CD14-positive monocyte (primary cell): ENCODE measurements around the gene KIF2A. TPM values are rescaled to one million over a fixed set of nuclear protein-coding genes. Genes with fewer than 3 reads are reported as not detected.

ENCODE experiments used
- DNase-seq, 3 donors: peaks; one replicate each; pipeline ENCODE4 v3.0.0-alpha.2; 2011 to 2022
- H2AFZ ChIP-seq: 2 replicates; pipeline ENCODE4 v1.6.0; 2012; ENCODE audit warnings: mild to moderate bottlenecking, low read depth, low read length, inconsistent platforms; ENCODE audit not compliant: insufficient read depth, poor library complexity, severe bottlenecking
- H3K27ac ChIP-seq, 2 donors: 1 replicate in 1 of 2; 2 replicates in 1 of 2; pipeline ENCODE4 v1.5.1; 2012 to 2013; ENCODE audit warnings: low read length in 2 of 2, control low read depth in 1 of 2, inconsistent platforms in 1 of 2, low read depth in 1 of 2, mild to moderate bottlenecking in 1 of 2
- H3K27me3 ChIP-seq, 2 donors: one replicate each; pipeline versions ENCODE4 v1.6.0 to v1.6.1; 2011 to 2013; ENCODE audit warnings: low read length in 2 of 2; ENCODE audit not compliant: control insufficient read depth in 2 of 2, insufficient read depth in 2 of 2
- H3K36me3 ChIP-seq, 2 donors: replicated peaks in 1 of 2; 1 replicate in 1 of 2; 2 replicates in 1 of 2; pipeline versions ENCODE4 v1.5.1 to v1.6.1; 2012 to 2013; ENCODE audit warnings: low read length in 2 of 2, control low read depth in 1 of 2, inconsistent platforms in 1 of 2, mild to moderate bottlenecking in 1 of 2; ENCODE audit not compliant: insufficient read depth in 2 of 2, control insufficient read depth in 1 of 2
- H3K4me1 ChIP-seq, 2 donors: 1 replicate in 1 of 2; 2 replicates in 1 of 2; pipeline versions ENCODE4 v1.5.1 to v1.6.1; 2012 to 2013; ENCODE audit warnings: low read length in 2 of 2, control low read depth in 1 of 2, inconsistent platforms in 1 of 2, mild to moderate bottlenecking in 1 of 2, moderate library complexity in 1 of 2; ENCODE audit not compliant: insufficient read depth in 2 of 2, control insufficient read depth in 1 of 2
- H3K4me2 ChIP-seq: replicated peaks from 2 replicates; pipeline ENCODE3; 2012; ENCODE audit warnings: low read length, moderate library complexity, mild to moderate bottlenecking; ENCODE audit not compliant: poor library complexity, severe bottlenecking; ENCODE audit errors: extremely low read depth
- H3K4me3 ChIP-seq, 3 experiments: fragments of 200-600 bp in 1 of 3; sonication (generic) in 1 of 3; replicated peaks in 1 of 3; 1 replicate in 2 of 3; 2 replicates in 1 of 3; pipeline ENCODE4 v1.5.1; 2011 to 2013; ENCODE audit warnings: low read length in 3 of 3, mild to moderate bottlenecking in 3 of 3, control low read depth in 2 of 3, low read depth in 2 of 3, inconsistent platforms in 1 of 3, moderate library complexity in 1 of 3
- H3K79me2 ChIP-seq: 2 replicates; pipeline ENCODE4 v1.6.0; 2012; ENCODE audit warnings: mild to moderate bottlenecking, control low read depth, inconsistent platforms, low read length, moderate library complexity; ENCODE audit not compliant: insufficient read depth
- H3K9ac ChIP-seq: 2 replicates; pipeline ENCODE4 v1.6.0; 2017; ENCODE audit warnings: low read length, mild to moderate bottlenecking; ENCODE audit not compliant: insufficient read depth, poor library complexity, severe bottlenecking
- H3K9me3 ChIP-seq, 2 donors: replicated peaks in 1 of 2; 1 replicate in 1 of 2; 2 replicates in 1 of 2; pipeline versions ENCODE4 v1.5.1 to v1.6.1; 2012 to 2013; ENCODE audit warnings: low read length in 2 of 2, control low read depth in 1 of 2; ENCODE audit not compliant: control insufficient read depth in 1 of 2, insufficient read depth in 1 of 2
- H4K20me1 ChIP-seq: 2 replicates; pipeline ENCODE4 v1.6.0; 2012; ENCODE audit warnings: mild to moderate bottlenecking, low read length, control low read depth, moderate library complexity; ENCODE audit not compliant: insufficient read depth
- H3K27ac Mint-ChIP-seq, 7 donors: one replicate each; pipeline ENCODE4 v1.8.0; 2020; ENCODE audit warnings: mild to moderate bottlenecking in 7 of 7, mixed read lengths in 7 of 7, moderate library complexity in 6 of 7, inconsistent platforms in 2 of 7
- H3K27me3 Mint-ChIP-seq, 3 donors: one replicate each; pipeline ENCODE4 v1.8.0; 2021 to 2022; ENCODE audit warnings: low read depth in 3 of 3, mild to moderate bottlenecking in 3 of 3, mixed read lengths in 3 of 3, moderate library complexity in 3 of 3, inconsistent platforms in 1 of 3
- H3K36me3 Mint-ChIP-seq, 2 donors: one replicate each; pipeline ENCODE4 v1.8.0; 2020; ENCODE audit warnings: mixed read lengths in 2 of 2, inconsistent platforms in 1 of 2, mild to moderate bottlenecking in 1 of 2
- H3K4me1 Mint-ChIP-seq: one replicate; pipeline ENCODE4 v1.8.0; 2020; ENCODE audit warnings: mild to moderate bottlenecking, mixed read lengths
- H3K4me3 Mint-ChIP-seq, 2 donors: one replicate each; pipeline ENCODE4 v1.8.0; 2020; ENCODE audit warnings: mild to moderate bottlenecking in 2 of 2, mixed read lengths in 2 of 2, moderate library complexity in 1 of 2
- H3K9me3 Mint-ChIP-seq, 7 donors: one replicate each; pipeline ENCODE4 v1.8.0; 2020 to 2022; ENCODE audit warnings: mixed read lengths in 7 of 7, mild to moderate bottlenecking in 6 of 7, moderate library complexity in 6 of 7, inconsistent platforms in 2 of 7
- WGBS: methylation state at CpG from one replicate; pipeline ENCODE4 v1.1.5; 2013; ENCODE audit warnings: missing lambda C conversion rate; ENCODE audit not compliant: insufficient coverage; 5-methylcytosine and 5-hydroxymethylcytosine counted together
- intact Hi-C, 2 donors: fragments of 100-400 bp; cut with micrococcal nuclease; formaldehyde crosslinking; loops; one replicate each; pipeline versions ENCODE4 v1.15.0 to v1.15.1; 2023
- polyA plus RNA-seq, 3 donors: library from polyadenylated mRNA; depleted of rRNA in 1 of 3; unstranded in 2 of 3; stranded (reverse) in 1 of 3; fragments of 300-500 nt in 2 of 3; fragments of >200 nt in 1 of 3; fragmentation: Illumina TruSeq in 2 of 3; gene quantifications; 1 replicate in 2 of 3; 2 replicates in 1 of 3; pipeline ENCODE4 v1.2.3, GENCODE V29; 2012 to 2021
- TF ChIP-seq, protein P1 (sequence below): fragments of 200-600 bp; IDR thresholded peaks from one replicate; pipeline ENCODE4 v1.8.0; 2022; ENCODE audit warnings: antibody characterized with exemption, mild to moderate bottlenecking

KIF2A gene
- polyA plus RNA-seq, 3 donors, result 9.7 to 24.6 (median 21.7) TPM

DNA sequence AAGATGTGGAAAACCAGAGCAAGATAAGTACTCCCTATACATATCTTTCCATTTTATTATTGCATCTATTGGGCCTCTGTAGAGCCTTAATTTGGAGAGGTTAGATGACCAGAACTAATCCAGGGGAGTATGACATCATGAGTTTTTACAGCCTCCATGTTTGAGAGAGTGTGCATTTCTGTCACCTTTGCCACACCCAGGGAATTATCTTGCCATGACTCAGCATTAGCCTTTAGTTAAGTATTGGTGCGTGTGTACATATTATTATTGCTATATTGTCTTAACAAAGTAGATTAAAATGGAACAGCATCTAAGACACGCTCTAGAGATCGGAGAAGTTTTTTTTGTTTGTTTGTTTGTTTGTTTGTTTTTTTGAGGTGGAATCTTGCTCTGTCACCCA lies 70.1 kb downstream of the KIF2A start:
- intact Hi-C loops, result no loop called here
- Histone ChIP-seq H3K4me1 (no peaks in the 10 kb centered on the region), H3K9me3 (no peaks in the 10 kb centered on the region), H3K27me3 (no peaks in the 10 kb centered on the region), H3K36me3 (peaks cover 70 to 85% of the 10 kb centered on the region in 2 donors), H4K20me1 (no peaks in the 10 kb centered on the region), H3K79me2 (no peaks in the 10 kb centered on the region), H2AFZ (no peak overlapping the region), H3K27ac (no peak overlapping the region), H3K4me2 (no peak overlapping the region), H3K4me3 (no peak overlapping the region), H3K9ac (no peak overlapping the region)
- TF ChIP-seq, protein P1, sequence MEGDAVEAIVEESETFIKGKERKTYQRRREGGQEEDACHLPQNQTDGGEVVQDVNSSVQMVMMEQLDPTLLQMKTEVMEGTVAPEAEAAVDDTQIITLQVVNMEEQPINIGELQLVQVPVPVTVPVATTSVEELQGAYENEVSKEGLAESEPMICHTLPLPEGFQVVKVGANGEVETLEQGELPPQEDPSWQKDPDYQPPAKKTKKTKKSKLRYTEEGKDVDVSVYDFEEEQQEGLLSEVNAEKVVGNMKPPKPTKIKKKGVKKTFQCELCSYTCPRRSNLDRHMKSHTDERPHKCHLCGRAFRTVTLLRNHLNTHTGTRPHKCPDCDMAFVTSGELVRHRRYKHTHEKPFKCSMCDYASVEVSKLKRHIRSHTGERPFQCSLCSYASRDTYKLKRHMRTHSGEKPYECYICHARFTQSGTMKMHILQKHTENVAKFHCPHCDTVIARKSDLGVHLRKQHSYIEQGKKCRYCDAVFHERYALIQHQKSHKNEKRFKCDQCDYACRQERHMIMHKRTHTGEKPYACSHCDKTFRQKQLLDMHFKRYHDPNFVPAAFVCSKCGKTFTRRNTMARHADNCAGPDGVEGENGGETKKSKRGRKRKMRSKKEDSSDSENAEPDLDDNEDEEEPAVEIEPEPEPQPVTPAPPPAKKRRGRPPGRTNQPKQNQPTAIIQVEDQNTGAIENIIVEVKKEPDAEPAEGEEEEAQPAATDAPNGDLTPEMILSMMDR, result no peak
- no CpG with 5 or more reads among the region's 3 CpGs for WGBS
- Mint-ChIP-seq H3K27me3 (no peaks in the 10 kb centered on the region), H3K36me3 (peaks cover 55 to 61% of the 10 kb centered on the region in 2 donors), H3K9me3 (no peaks in the 10 kb centered on the region), H3K4me1 (no peaks in the 10 kb centered on the region), H3K27ac (peak overlapping the region in 1 of 7 donors; percentile 41), H3K4me3 (no peak overlapping the region)
- no peak for DNase-seq

GRCh38 chr5:62385131-62385530 lies 79.1 kb downstream of the KIF2A start:
- Mint-ChIP-seq H3K27me3 (no peaks in the 10 kb centered on the region), H3K36me3 (peaks cover 57 to 76% of the 10 kb centered on the region in 2 donors), H3K4me3 (no peak overlapping the region), H3K9me3 (no peaks in the 10 kb centered on the region), H3K4me1 (no peaks in the 10 kb centered on the region), H3K27ac (no peak overlapping the region)
- Histone ChIP-seq H3K9ac (no peak overlapping the region), H3K36me3 (peaks cover 73 to 95% of the 10 kb centered on the region in 2 donors), H3K4me3 (no peak overlapping the region), H4K20me1 (no peaks in the 10 kb centered on the region), H2AFZ (no peak overlapping the region), H3K9me3 (no peaks in the 10 kb centered on the region), H3K4me2 (no peak overlapping the region), H3K27ac (no peak overlapping the region), H3K79me2 (no peaks in the 10 kb centered on the region), H3K27me3 (no peaks in the 10 kb centered on the region), H3K4me1 (no peaks in the 10 kb centered on the region)
- TF ChIP-seq, protein P1, result no peak
- DNase-seq, result no peak
- intact Hi-C loops, result no loop called here
- 90% methylated on average over 2 of the region's 4 CpGs for WGBS
